ENCODE results near the gene TSEN54. TPM values are rescaled to one million over a fixed set of nuclear protein-coding genes. Genes with fewer than 3 reads are reported as not detected.
A peak's percentile ranks its signal among the peaks of the same experiment; 100 is the strongest.

The TSEN54 gene
- polyA plus RNA-seq, 2 donors, result 25.1 to 31.5 TPM

DNA sequence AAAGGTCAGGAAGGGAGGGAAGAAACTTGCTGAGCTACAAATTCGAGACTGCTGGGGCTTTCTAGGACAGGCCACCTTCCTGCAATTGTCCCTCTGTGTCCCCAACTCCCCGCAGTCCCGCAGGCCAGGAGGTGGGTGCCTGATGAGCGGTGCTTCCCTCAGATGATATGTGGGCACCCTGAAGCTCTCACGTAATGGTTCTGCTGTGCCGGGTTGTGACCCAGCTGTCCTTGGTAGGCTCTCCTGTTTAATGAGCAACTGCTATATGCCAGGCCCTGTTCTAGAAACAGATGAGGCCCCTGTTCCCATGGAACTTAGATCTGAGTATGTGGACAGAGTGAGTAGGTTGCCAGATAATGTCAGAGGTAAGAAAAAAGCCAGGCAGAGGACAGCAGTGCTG is 49.3 kb downstream of the TSEN54 start:
- 89 to 90% methylated on average over 6 of the region's 6 CpGs for WGBS, 2 donors
- peaks cover 0 to 4% of the 10 kb centered on the region in 2 donors for H3K4me1 ChIP-seq (ENCODE audit: control insufficient read depth in 2 of 2, insufficient read depth in 2 of 2, low read length in 1 of 2)
- peak overlapping the region in 1 of 2 donors; percentile 57 for H3K27ac ChIP-seq (ENCODE audit: low read depth in 2 of 2, low read length in 1 of 2)
- H3K4me3 ChIP-seq (ENCODE audit: low read depth in 1 of 2, low read length in 2 of 2), result no peak overlapping the region
- H3K9me3 ChIP-seq (ENCODE audit: control insufficient read depth in 2 of 2, insufficient read depth in 1 of 2, low read depth in 1 of 2, low read length in 1 of 2), result no peaks in the 10 kb centered on the region
- H3K36me3 ChIP-seq (ENCODE audit: control insufficient read depth in 2 of 2, insufficient read depth in 2 of 2, low read length in 1 of 2), result peaks cover 12 to 60% of the 10 kb centered on the region in 2 donors
- no peaks in the 10 kb centered on the region for H3K27me3 ChIP-seq (ENCODE audit: control insufficient read depth in 1 of 2, insufficient read depth in 2 of 2, low read length in 2 of 2)

DNA sequence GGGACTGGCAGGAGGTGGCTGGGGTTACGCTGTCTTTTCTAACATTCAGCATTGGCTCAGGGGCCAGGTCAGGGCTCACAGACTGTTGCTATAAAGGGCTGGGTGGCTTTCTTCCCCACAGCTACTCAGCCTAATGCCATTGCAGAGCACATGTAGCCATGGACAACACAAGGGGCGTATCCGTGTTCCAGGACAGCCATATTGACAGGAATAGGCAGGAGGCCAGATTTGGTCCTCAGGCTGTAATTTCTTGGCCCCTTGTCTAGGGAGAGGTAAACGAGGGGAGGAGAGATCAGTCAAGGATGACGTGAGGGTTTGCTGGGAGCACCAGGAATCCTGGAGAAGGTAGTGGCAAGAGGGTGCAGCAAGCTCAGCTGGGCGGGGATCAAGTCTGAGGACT is 50.1 kb downstream of the TSEN54 start:
- WGBS, 2 donors, result 67 to 69% methylated on average over 6 of the region's 6 CpGs
- Histone ChIP-seq H3K27ac (ENCODE audit: low read depth in 2 of 2, low read length in 1 of 2) (no peak overlapping the region), H3K4me3 (ENCODE audit: low read depth in 1 of 2, low read length in 2 of 2) (no peak overlapping the region), H3K9me3 (ENCODE audit: control insufficient read depth in 2 of 2, insufficient read depth in 1 of 2, low read depth in 1 of 2, low read length in 1 of 2) (no peaks in the 10 kb centered on the region), H3K36me3 (ENCODE audit: control insufficient read depth in 2 of 2, insufficient read depth in 2 of 2, low read length in 1 of 2) (peaks cover 12 to 66% of the 10 kb centered on the region in 2 donors), H3K27me3 (ENCODE audit: control insufficient read depth in 1 of 2, insufficient read depth in 2 of 2, low read length in 2 of 2) (no peaks in the 10 kb centered on the region), H3K4me1 (ENCODE audit: control insufficient read depth in 2 of 2, insufficient read depth in 2 of 2, low read length in 1 of 2) (peaks cover 0 to 4% of the 10 kb centered on the region in 2 donors)

DNA sequence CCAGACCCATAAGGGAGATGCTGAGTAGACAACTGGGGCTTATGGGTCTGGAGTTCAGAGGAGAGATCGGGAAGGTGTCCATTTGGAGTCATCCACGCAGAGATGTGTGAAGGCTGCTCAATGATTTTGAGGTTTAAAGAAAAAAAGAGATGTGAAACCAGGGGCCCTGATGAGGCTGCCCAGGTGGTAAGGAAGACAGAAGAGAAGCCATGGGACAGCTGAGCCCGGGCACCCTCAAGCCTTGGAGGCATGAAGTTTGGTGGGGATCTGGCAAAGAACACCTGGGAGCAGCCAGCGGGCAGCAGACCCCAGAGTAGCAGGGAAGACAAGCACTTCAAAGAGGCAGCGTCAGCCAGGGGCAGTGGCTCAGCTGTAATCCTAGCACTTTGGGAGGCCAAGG is 50.5 kb downstream of the TSEN54 start:
- Histone ChIP-seq H3K27me3 (ENCODE audit: control insufficient read depth in 1 of 2, insufficient read depth in 2 of 2, low read length in 2 of 2) (no peaks in the 10 kb centered on the region), H3K36me3 (ENCODE audit: control insufficient read depth in 2 of 2, insufficient read depth in 2 of 2, low read length in 1 of 2) (peaks cover 12 to 70% of the 10 kb centered on the region in 2 donors), H3K27ac (ENCODE audit: low read depth in 2 of 2, low read length in 1 of 2) (no peak overlapping the region), H3K9me3 (ENCODE audit: control insufficient read depth in 2 of 2, insufficient read depth in 1 of 2, low read depth in 1 of 2, low read length in 1 of 2) (no peaks in the 10 kb centered on the region), H3K4me1 (ENCODE audit: control insufficient read depth in 2 of 2, insufficient read depth in 2 of 2, low read length in 1 of 2) (peaks cover 0 to 4% of the 10 kb centered on the region in 2 donors), H3K4me3 (ENCODE audit: low read depth in 1 of 2, low read length in 2 of 2) (no peak overlapping the region)
- WGBS, 2 donors, result 87 to 92% methylated on average over 5 of the region's 5 CpGs

DNA sequence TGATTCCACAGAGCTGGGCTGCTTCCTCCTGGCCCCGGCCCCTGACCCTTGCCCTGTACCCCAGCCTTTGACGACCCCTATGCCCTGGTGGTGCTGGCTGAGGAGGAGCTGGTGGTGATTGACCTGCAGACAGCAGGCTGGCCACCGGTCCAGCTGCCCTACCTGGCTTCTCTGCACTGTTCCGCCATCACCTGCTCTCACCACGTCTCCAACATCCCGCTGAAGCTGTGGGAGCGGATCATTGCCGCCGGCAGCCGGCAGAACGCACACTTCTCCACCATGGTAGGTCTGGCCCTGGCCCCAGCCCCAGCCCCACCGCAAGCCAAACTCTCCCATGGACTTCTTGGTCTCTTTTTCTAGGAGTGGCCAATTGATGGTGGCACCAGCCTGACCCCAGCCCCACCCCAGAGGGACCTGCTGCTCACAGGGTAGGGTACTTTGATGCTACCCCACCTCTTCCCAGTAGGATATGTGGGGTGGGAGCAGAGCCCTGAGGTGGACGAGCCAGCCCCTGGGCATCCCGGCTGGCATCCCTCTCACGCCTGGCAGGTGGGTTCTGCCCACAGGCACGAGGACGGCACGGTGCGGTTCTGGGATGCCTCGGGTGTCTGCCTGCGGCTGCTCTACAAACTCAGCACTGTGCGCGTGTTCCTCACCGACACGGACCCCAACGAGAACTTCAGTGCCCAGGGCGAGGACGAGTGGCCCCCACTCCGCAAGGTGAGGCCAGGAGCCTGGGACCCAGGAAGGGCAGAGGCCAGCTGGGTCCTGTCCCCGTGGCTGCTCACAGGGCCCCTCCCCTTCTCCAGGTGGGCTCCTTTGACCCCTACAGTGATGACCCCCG is 52.3 kb downstream of the TSEN54 start:
- H3K27me3 ChIP-seq (ENCODE audit: control insufficient read depth in 1 of 2, insufficient read depth in 2 of 2, low read length in 2 of 2), result no peaks in the 10 kb centered on the region
- 93 to 94% methylated on average over 31 of the region's 31 CpGs for WGBS, 2 donors
- H3K27ac ChIP-seq (ENCODE audit: low read depth in 2 of 2, low read length in 1 of 2), result no peak overlapping the region
- peaks cover 12 to 66% of the 10 kb centered on the region in 2 donors for H3K36me3 ChIP-seq (ENCODE audit: control insufficient read depth in 2 of 2, insufficient read depth in 2 of 2, low read length in 1 of 2)
- no peak overlapping the region for H3K4me3 ChIP-seq (ENCODE audit: low read depth in 1 of 2, low read length in 2 of 2)
- H3K9me3 ChIP-seq (ENCODE audit: control insufficient read depth in 2 of 2, insufficient read depth in 1 of 2, low read depth in 1 of 2, low read length in 1 of 2), result no peaks in the 10 kb centered on the region
- peaks cover 0 to 4% of the 10 kb centered on the region in 2 donors for H3K4me1 ChIP-seq (ENCODE audit: control insufficient read depth in 2 of 2, insufficient read depth in 2 of 2, low read length in 1 of 2)

DNA sequence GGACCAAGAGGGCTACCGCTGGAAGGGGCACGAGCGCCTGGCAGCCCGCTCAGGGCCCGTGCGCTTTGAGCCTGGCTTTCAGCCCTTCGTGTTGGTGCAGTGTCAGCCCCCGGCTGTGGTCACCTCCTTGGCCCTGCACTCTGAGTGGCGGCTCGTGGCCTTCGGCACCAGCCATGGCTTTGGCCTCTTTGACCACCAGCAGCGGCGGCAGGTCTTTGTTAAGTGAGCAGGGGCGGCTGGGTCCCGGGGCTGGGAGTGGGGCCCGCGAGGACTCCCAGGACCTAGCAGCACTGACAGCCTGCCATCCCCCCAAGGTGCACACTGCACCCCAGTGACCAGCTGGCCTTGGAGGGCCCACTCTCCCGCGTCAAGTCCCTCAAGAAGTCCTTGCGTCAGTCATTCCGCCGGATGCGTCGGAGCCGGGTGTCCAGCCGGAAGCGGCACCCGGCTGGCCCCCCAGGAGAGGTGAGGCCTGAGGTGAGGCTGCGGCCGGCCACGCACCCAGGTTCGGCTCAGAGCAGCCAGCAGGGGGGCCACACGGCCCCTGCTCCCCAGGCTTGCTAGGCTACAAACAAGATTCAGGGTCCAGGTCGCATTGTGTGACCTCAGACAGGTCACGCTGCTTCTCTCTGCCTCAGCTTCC is 53.8 kb downstream of the TSEN54 start:
- no peak overlapping the region for H3K4me3 ChIP-seq (ENCODE audit: low read depth in 1 of 2, low read length in 2 of 2)
- H3K36me3 ChIP-seq (ENCODE audit: control insufficient read depth in 2 of 2, insufficient read depth in 2 of 2, low read length in 1 of 2), result peaks cover 8 to 61% of the 10 kb centered on the region in 2 donors
- H3K27me3 ChIP-seq (ENCODE audit: control insufficient read depth in 1 of 2, insufficient read depth in 2 of 2, low read length in 2 of 2), result no peaks in the 10 kb centered on the region
- peaks cover 0 to 4% of the 10 kb centered on the region in 2 donors for H3K4me1 ChIP-seq (ENCODE audit: control insufficient read depth in 2 of 2, insufficient read depth in 2 of 2, low read length in 1 of 2)
- H3K27ac ChIP-seq (ENCODE audit: low read depth in 2 of 2, low read length in 1 of 2), result no peak overlapping the region
- H3K9me3 ChIP-seq (ENCODE audit: control insufficient read depth in 2 of 2, insufficient read depth in 1 of 2, low read depth in 1 of 2, low read length in 1 of 2), result no peaks in the 10 kb centered on the region
- WGBS, 2 donors, result 94 to 95% methylated on average over 35 of the region's 35 CpGs

DNA sequence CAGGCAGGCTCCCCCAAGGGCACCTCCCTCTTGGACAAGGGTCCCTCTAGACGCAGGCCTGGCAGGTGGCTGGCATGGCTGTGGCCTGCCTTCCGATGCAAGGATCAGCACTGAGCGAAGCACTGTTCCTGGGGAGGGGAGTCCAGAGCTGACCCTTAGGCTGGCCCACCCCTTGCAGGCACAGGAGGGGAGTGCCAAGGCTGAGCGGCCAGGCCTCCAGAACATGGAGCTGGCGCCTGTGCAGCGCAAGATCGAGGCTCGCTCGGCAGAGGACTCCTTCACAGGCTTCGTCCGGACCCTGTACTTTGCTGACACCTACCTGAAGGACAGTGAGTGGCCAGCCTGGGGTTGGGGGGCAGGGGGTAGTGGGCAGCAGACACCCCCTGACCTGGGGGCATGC is 54.4 kb downstream of the TSEN54 start:
- no peaks in the 10 kb centered on the region for H3K27me3 ChIP-seq (ENCODE audit: control insufficient read depth in 1 of 2, insufficient read depth in 2 of 2, low read length in 2 of 2)
- H3K4me1 ChIP-seq (ENCODE audit: control insufficient read depth in 2 of 2, insufficient read depth in 2 of 2, low read length in 1 of 2), result peaks cover 0 to 4% of the 10 kb centered on the region in 2 donors
- no peaks in the 10 kb centered on the region for H3K9me3 ChIP-seq (ENCODE audit: control insufficient read depth in 2 of 2, insufficient read depth in 1 of 2, low read depth in 1 of 2, low read length in 1 of 2)
- peaks cover 8 to 63% of the 10 kb centered on the region in 2 donors for H3K36me3 ChIP-seq (ENCODE audit: control insufficient read depth in 2 of 2, insufficient read depth in 2 of 2, low read length in 1 of 2)
- H3K4me3 ChIP-seq (ENCODE audit: low read depth in 1 of 2, low read length in 2 of 2), result no peak overlapping the region
- H3K27ac ChIP-seq (ENCODE audit: low read depth in 2 of 2, low read length in 1 of 2), result no peak overlapping the region
- WGBS, 2 donors, result 94 to 97% methylated on average over 11 of the region's 11 CpGs

DNA sequence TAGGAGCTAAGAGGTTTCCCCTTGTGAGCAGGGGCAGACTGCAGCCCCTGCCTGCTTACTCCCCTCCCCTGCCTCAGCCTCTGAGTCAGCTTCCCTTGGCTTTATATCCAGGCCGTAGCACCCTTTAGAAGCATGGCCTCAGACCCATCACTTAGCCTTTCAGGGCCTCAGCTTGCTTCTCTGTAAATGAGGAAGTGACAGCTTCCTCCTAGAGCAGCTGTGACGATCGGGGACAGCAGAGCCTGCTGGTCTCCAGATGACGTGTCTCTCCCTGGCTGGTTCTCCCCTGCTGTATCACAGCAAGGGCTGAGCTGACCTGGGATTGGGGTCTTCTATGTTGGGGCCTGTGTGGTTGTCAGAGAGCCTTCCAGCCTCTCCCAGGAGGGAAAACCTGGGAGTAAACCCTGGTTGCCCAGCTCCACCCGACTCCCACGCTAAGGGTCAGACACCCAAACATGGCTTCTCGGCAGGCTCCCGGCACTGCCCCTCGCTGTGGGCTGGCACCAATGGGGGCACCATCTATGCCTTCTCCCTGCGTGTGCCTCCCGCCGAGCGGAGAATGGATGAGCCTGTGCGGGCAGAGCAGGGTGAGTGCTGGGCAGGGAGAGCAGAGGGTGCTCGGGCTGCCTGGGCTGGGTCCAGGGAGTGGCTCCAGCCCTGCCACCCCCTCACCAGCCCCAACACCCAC is 55.0 kb downstream of the TSEN54 start:
- Histone ChIP-seq H3K27ac (ENCODE audit: low read depth in 2 of 2, low read length in 1 of 2) (no peak overlapping the region), H3K27me3 (ENCODE audit: control insufficient read depth in 1 of 2, insufficient read depth in 2 of 2, low read length in 2 of 2) (no peaks in the 10 kb centered on the region), H3K9me3 (ENCODE audit: control insufficient read depth in 2 of 2, insufficient read depth in 1 of 2, low read depth in 1 of 2, low read length in 1 of 2) (no peaks in the 10 kb centered on the region), H3K4me1 (ENCODE audit: control insufficient read depth in 2 of 2, insufficient read depth in 2 of 2, low read length in 1 of 2) (peaks cover 0 to 1% of the 10 kb centered on the region in 2 donors), H3K4me3 (ENCODE audit: low read depth in 1 of 2, low read length in 2 of 2) (no peak overlapping the region), H3K36me3 (ENCODE audit: control insufficient read depth in 2 of 2, insufficient read depth in 2 of 2, low read length in 1 of 2) (peaks cover 5 to 58% of the 10 kb centered on the region in 2 donors)
- 85 to 87% methylated on average over 15 of the region's 15 CpGs for WGBS, 2 donors

DNA sequence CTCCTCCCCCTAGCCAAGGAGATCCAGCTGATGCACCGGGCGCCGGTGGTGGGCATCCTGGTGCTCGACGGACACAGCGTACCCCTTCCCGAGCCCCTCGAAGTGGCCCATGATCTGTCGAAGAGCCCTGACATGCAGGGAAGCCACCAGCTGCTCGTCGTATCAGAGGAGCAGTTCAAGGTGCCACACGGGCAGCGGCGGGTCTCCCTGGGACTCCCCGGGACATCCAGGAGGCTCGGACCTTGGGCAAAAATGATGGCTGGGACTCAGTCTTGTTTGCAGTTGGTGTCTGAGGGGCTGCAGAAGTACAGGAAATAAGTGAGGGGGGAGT is 55.5 kb downstream of the TSEN54 start:
- Histone ChIP-seq H3K27me3 (ENCODE audit: control insufficient read depth in 1 of 2, insufficient read depth in 2 of 2, low read length in 2 of 2) (no peaks in the 10 kb centered on the region), H3K4me1 (ENCODE audit: control insufficient read depth in 2 of 2, insufficient read depth in 2 of 2, low read length in 1 of 2) (no peaks in the 10 kb centered on the region), H3K9me3 (ENCODE audit: control insufficient read depth in 2 of 2, insufficient read depth in 1 of 2, low read depth in 1 of 2, low read length in 1 of 2) (no peaks in the 10 kb centered on the region), H3K4me3 (ENCODE audit: low read depth in 1 of 2, low read length in 2 of 2) (no peak overlapping the region), H3K36me3 (ENCODE audit: control insufficient read depth in 2 of 2, insufficient read depth in 2 of 2, low read length in 1 of 2) (peaks cover 5 to 55% of the 10 kb centered on the region in 2 donors), H3K27ac (ENCODE audit: low read depth in 2 of 2, low read length in 1 of 2) (no peak overlapping the region)
- WGBS, 2 donors, result 95 to 96% methylated on average over 16 of the region's 16 CpGs

DNA sequence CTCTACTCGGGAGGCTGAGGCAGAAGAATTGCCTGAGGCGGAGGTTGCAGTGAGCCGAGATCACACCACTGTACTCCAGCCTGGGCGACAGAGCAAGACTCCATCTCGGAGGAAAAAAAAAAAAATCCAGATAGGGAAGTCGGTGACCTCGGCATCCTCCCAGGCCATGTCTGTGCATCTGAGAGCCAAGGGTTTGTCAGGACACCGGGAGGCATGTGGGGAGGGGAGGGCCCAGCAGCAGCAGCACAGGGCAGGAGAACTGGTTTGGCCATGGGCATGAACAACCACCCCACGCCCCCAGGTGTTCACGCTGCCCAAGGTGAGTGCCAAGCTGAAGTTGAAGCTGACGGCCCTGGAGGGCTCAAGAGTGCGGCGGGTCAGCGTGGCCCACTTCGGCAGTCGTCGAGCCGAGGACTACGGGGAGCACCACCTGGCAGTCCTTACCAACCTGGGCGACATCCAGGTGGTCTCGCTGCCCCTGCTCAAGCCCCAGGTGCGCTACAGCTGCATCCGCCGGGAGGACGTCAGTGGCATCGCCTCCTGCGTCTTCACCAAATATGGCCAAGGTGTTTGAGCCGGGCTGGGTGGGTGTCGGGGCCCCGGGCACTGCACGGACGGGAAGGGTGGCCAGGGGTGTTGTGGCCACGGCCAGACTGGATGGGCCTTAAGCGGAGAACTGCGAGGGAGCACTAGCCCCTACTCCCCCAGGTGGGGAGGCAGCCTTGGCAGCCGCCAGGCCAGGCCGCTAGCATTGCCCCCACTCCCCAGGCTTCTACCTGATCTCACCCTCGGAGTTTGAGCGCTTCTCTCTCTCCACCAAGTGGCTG is 56.6 kb downstream of the TSEN54 start:
- no peak overlapping the region for H3K4me3 ChIP-seq (ENCODE audit: low read depth in 1 of 2, low read length in 2 of 2)
- WGBS, 2 donors, result 91 to 93% methylated on average over 32 to 39 of the region's 39 CpGs
- peaks cover 4 to 53% of the 10 kb centered on the region in 2 donors for H3K36me3 ChIP-seq (ENCODE audit: control insufficient read depth in 2 of 2, insufficient read depth in 2 of 2, low read length in 1 of 2)
- H3K9me3 ChIP-seq (ENCODE audit: control insufficient read depth in 2 of 2, insufficient read depth in 1 of 2, low read depth in 1 of 2, low read length in 1 of 2), result no peaks in the 10 kb centered on the region
- no peaks in the 10 kb centered on the region for H3K27me3 ChIP-seq (ENCODE audit: control insufficient read depth in 1 of 2, insufficient read depth in 2 of 2, low read length in 2 of 2)
- no peak overlapping the region for H3K27ac ChIP-seq (ENCODE audit: low read depth in 2 of 2, low read length in 1 of 2)
- no peaks in the 10 kb centered on the region for H3K4me1 ChIP-seq (ENCODE audit: control insufficient read depth in 2 of 2, insufficient read depth in 2 of 2, low read length in 1 of 2)

Measured in esophagus (tissue), 2 donors.